Dedifferentiated amniotic fluid mesenchymal stem cell (primary cell): ENCODE results near the gene TSPAN18.
A peak's percentile ranks its signal among the peaks of the same experiment; 100 is the strongest.

Experiments used
- DNase-seq: peaks from one replicate; pipeline ENCODE4 v3.0.0-alpha.2; 2016; ENCODE audit errors: extremely low spot score

TSPAN18 gene

DNA sequence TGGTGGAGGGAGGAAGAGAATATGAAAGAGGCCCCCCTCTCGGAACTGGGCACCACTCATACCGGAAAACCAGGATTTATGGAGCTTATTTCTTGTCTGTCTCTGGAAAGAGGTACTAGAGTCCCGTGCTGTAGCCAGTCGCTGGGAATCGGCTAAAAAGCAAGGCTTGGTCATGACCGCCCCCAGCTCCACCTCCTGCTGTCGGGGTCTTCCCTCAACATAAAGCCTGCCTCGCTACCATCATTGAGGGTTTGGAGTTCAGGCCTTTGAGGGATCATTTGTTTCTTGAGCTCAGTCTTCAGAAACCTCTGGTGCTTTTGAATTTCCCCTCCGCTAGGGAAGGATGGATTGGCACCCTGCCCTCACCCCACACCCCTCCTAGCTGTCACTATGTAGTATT, 97.1 kb downstream of the TSPAN18 start:
- no peak for DNase-seq

DNA sequence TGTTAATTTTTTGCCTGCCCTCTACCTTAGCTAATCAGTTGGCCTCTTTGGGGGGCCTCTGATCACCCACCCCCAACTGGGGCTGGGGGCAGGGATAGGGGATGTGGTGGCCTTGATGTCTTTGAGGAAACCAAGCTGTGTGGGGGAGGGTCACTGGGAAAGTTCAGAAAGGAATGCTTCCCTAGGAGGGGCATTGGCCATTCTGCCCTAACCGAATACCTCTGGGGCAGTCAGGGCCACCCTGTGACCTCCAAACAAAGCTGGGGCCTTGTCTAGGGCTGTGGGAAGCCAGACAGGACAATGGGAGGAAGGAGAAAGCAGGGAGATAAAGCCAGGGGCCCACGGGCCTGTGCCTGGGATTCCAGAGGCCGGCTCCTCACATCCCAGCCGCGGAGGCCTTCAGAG, 97.5 kb downstream of the TSPAN18 start:
- DNase-seq, result no peak

DNA sequence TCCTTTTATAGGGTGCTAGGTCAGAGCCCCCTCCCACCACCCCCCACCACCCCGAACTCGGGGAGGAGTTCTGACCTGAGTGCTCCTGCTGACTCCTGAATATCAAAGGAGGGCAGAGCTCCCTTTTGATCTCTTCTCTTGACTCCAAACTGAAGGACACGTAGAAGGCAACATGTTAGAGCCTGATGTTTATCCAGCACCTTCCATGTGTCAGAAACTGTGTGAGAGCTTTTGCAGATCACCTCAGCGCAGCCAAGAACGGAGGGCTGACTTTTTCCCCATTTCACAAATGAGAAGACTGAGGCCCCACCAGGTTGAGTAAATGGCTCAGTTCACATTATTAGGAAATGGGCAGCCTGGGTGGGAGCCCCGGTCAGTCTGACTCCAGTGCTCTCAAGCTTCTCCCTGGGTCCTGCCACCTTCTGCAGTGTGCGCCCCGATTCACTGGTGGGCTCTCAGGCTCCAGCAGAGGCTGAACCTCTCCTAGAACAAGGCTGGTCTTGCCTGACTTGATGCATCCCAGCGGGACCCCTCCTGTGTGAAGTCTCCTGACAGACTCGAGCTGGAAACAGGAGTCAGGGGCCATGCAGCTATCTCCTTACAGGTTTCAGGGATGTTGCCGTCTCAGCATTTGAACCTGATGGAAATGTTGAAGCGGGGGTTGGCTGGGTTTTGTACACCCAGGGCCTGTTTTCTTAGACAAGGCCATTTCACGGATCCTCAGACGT, 98.5 kb downstream of the TSPAN18 start:
- DNase-seq, result no peak

DNA sequence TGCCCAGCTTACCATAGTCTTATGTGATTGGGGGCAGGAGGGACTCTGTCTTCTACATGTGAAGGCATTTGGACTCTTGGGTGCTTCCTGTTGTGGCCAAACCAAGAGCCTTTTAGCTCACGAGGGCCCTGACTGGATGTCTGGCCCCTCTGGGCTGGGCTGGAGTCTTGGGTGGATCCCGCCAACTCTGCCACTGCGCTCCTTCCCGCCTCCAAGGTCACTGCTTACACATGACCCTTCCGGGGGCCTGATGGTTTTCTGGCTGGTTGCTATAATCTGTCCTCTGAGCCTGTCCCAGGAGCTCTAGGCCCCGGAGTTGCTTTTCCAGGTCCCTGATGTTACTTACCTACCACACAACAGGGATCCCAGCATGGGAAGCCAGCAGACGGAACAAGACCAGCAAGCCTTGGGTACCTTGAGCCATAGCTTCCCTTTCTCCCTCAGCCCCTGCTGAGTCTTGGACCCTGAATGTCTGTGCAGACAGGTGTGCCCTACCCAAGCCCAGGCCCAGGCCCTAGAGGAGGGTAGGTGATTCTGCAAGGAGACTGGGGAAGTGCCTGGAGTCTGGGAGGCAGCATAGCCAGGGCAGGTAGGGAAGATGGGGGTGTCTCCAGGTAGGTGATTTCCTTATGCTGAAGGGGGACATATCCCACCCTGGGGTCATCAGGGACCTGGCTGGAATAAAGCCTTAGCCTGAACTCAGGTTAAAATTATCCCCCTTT, 100.3 kb downstream of the TSPAN18 start:
- DNase-seq, result no peak

DNA sequence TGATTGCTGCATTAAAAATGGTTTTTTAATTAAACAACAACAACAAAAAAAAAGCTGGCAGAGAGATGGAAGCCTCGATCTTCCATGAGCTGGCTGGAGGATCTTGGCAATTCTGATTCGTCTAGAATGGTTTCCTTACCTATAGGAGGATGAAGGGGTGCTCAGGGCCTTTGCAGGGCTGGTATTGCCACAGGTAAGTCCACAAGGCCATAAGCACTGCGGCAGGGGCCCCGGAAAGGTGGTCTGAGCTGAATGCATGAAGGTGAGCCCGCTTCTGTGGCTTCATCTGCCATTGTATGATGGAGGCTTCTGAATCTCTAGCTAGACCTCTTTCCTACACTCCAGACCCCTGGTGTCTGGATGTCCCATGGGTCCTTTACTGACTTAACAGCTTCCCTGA, 101.5 kb downstream of the TSPAN18 start:
- no peak for DNase-seq

DNA sequence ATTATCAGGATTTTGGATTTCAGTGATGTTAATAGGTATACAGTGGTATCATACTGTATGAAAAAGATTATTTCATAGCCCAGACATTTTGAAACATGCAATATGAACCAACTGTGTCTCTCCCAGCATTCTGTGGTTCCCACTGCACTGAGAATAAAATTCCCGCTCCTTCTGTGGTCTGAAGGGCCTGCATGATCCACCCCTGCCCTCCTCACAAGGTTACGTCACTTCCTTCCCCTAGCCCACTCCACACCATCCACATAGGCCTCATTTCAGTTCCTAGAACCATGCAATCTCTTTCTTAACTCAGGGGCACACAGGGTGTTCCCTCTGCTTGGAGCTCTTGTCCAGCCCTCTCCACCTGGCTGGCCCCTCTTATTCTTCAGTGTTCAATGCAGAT, 103.1 kb downstream of the TSPAN18 start:
- no peak for DNase-seq

DNA sequence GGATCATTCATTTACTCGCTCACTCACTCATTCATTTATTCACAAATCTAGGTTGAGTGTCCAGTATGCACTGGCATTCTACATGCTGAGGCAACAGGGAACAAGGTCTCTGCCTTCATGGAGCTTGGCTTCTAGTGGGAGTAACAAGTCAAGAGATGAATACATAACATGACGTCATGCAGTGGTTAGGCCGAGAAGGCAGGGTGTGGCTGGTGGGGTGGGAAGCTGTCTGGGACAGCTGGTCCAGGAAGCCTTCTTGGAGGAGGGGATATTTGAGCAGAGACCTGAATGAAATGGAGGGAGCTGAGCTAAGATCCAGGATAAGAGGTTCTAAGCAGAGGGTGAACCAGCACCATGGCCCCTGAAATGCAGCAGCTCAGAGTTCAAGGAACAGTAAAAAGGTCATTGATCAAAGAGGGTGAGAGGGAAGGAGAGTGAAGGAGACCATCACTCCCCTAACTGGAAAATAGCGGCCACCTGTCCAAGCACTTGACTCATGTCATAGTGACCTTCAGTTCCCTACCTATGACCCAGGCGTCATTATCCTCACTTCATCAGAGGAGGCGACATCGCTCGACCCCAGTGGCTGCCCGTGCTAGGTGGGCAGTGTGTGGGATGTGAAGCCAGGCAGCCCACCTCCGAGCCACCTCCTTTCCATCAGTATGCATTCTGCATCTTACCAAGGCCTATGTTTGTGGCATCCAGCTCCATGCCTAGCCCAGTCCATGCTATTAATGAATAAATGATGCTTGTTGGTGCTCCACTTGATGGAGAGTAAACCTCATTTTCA, 105.0 kb downstream of the TSPAN18 start:
- no peak for DNase-seq

DNA sequence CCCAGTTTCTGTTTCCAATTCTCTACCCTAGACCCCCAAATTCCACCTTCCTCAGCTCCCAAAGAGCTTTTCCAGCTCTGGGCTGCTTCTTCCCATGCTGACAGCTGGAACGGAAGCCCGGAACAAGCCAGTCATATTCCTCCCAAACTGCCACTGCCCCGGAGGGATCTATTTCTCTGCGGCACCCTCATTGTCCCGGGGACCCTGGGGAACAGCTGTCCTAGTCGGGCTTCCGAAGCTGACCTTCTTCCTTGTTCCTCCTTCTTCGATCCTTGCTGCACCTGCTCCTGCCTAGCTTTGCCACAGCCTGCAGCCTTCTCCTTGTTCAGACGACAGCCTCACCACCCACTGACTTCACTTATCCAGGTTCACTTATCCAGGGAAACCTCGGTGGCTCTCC, 105.7 kb downstream of the TSPAN18 start:
- DNase-seq, result no peak

DNA sequence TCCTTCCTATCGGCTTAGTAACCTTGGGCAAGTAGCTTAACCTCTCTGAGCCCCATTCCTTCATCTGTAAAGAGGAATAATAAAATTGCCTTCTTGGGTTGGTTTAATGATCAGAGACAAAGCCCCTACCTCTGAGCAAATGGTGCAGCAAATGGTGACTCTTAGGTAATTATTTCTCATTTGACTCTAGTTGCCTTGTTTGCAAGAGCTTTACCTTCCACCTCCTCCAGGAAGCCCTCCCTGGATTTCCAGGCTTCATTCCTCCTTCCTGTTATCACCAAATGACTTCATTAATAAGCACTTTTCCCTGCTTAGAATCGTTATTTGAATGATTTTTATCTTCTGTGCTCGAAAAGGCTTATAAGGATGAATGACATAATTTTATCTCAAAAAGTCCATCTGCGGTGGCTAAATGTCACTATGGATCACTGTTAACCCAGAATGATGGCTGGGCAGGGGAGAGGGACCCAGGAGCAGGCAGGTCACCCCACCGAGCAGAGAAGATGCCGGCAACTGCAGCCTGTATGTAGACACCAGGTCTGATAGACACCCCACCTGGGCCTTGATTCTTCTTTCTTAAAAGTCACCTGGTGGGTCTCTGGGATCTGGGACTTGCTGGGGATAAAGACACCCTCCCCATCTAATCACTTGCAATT, 106.6 kb downstream of the TSPAN18 start:
- no peak for DNase-seq

DNA sequence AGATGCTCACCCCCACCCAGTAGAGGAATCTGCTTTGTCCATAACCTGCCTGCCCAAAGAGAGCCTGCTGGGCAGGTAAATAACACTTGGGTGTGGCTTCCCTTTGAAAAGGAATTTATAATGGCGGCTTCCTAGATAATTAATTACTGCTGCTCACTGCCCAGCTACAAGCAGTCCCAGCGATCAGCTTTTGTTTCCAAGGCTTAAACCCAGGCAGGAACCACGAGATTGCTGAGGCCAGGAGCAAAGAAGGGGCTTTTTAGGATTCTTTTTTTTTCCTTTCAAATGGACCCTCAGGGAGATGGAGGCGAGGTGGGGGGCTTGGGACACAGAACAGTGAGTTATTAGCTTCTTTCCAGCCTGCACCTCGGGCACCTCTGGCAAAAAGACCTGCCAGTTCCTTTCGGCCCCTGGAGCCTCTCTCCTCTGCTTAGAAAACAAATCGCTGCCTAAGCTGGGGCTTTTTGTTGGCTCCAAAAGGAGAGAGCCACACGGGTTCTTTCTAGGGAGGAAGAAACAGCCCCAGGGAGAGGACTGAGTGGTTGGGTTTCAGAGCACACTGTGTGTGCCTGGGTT, 107.2 kb downstream of the TSPAN18 start:
- no peak for DNase-seq

DNA sequence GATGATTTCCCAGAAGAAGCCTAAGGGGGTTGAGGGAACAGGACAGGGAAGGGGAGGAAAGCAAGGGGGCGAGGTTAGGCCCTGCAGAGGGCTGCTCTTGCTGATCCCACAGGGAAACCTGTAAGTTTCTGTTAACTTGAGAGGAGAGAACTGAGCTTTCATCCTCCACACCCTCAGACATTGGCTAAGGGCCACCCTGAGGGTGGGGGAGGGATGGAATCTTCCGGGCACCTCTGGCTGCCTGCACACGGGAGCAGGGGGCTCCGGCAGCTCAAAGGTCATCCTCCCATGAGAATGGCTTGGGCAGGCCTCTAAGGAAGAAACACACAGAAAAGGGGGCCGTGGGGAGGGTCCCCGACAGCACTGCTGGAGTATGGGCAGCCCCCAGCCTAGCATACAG, 108.1 kb downstream of the TSPAN18 start:
- no peak for DNase-seq

DNA sequence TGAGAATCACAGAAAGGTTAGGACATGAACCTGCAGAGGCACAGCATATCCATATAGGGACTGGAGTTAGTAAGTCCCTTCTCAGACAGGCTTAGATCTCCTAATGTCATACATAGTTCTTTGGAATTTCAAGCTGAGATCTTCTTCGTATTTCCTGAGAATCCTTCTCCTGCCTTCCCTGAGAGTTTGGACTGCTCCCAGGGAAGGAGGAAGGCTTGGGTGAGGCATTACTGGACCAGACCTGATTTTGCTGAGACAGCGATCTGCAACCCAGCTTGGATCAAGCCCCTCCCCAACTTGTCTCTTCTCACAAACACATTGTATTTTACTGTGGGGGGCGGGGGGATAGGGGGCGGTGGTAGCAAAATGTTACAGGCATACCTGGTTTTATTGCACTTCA, 108.5 kb downstream of the TSPAN18 start:
- no peak for DNase-seq

DNA sequence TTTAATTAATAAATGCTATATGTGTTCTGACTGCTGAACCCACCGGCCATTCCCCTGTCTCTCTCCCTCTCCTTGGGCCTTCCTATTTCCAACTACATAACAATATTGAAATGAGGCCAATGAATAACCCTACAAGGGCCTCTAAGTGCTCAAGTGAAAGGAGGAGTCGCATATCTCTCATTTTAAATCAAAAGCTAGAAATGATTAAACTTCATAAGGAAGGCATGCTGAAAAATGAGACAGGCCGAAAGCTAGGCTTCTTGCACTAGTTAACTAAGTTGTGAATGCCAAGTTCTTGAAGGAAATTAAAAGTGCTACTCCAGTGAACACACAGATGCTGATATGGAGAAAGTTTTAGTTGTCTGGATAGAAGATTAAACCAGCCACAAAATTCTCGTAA, 109.2 kb downstream of the TSPAN18 start:
- DNase-seq, result no peak

DNA sequence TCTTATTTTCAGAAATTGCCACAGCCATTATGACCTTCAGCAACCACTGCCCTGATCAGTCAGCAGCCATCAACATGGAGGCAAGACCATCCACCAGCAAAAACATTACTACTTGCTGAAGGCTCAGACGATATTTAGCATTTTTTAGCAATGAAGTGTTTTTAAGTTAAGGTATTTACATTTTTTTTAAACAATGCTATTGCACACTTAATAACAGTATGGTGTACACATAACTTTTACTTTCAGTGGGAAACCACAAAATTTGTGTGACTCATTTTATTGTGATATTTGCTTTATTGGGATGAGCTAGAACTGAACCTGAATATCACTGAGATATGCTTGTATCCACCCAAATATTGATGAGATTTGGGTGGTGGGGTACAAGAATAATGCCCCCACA, 110.9 kb downstream of the TSPAN18 start:
- no peak for DNase-seq

DNA sequence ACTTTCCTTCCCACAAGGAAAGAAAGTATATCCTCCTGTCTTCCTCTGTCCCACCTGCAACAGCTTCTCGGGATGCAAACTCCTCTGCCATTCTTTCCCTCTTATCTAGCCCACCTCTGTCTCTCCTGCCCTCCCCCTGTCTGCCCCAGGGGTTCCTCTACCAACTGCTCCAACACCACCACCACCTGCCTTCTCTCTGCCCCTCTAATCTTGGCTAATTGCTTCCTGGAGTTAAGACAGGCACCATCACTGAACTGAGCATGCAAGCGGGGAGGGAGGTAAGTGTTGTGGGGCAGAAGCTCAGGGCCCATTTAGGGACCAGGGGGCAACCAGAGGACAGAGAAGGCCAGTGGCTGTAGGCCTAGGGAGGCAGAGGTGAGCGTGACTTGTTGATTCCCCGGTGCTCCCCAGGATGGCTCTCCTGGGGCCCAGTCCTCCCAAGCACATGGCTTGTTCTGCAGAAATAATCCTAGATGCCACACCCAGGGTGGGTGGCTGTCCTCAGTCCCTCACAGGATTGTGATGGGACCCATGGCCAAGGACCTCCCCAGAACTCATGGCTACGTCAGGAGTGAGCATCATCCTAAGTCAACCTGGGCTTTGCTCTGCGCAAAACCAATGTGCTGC, 112.8 kb downstream of the TSPAN18 start:
- DNase-seq, result no peak

DNA sequence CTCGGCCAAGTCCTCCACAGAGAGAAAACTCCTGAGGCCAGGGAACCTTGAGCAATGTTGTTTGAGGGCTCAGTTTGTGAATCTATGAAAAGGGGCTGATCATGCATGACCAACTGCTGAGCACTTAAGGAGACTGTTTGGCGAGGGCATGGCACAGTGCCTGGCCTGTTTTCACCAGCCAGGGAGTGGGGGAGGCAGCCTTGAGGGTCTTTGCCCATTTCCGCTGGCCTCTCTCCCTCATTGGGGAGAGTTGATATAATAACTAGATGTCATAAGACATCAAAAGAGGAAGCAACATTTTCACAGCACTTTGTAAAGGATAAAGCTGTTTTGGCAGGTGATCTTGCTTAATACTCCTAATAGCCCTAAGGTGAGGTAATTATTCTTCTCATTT, 113.3 kb downstream of the TSPAN18 start:
- no peak for DNase-seq

DNA sequence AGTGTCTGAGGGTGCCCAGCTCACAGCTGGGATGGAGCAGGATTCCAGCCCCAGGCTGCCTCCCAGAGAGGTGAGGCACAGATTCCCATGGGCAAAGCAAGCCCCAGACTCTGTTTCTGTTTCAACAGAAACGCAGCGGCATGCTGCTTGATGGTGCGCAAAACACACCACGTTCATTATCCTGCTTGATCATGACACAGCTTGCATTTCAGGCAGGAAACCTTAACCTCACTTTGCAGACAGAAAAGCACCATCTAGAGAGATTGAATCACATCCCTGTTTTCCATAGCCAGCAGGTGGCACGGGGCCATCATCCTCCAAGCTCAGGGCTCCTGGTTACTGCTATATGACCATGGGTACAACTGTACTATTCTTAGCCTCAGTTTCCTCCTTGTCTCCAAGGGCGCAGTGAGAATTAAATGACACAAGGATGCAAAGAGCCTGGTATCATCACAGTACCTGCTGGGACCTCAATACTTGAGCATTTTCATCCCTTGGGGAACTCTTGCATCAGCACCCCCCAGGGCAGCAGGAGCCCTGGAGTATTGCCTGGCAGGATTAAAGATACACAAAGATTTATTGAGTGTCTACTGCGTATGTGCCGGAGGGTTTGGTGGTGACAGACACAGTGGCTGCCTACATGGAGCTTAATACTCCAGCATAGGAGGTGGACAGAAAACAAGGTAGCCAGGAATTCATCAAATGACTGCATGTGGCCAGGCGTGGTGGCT, 113.9 kb downstream of the TSPAN18 start:
- no peak for DNase-seq

DNA sequence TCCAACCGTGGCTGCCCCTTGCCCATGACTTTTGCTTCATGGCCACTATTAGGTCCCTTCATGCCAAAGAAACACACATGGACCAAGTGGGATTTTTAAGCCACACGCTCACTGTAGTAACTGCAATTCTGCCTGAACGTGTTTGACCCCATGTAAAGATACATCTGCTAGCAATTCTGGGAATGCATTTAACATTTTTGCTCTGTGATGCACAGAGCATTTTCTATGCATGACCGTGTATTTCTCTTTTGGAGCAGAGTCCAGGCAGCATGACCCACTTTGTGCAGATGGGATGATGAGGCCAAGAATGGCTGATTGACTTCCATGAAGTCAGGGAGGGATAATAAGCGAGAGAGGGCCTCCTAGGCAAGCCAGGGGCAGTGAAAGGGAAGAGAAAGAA, 115.5 kb downstream of the TSPAN18 start:
- DNase-seq, result peak; percentile 89

DNA sequence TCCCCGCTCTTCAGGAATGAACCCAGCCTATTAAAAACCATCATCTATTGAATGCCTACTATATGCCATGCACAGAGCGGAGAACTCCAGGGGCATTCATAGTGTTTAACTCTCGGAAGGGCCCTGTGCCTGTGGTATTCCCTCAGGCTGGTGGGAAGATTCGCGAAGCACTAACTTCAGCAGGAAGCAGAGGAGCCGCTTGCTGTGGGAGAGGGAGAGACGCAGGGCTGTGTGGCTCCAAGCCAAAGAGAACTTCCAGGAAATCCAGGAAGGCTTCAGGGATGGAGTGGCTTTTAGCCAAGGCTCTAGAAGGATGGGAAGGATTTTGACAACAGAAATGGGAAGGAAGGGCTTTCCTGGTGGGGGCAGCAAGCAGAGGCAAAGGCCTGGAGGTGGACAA, 120.1 kb downstream of the TSPAN18 start:
- DNase-seq, result no peak

DNA sequence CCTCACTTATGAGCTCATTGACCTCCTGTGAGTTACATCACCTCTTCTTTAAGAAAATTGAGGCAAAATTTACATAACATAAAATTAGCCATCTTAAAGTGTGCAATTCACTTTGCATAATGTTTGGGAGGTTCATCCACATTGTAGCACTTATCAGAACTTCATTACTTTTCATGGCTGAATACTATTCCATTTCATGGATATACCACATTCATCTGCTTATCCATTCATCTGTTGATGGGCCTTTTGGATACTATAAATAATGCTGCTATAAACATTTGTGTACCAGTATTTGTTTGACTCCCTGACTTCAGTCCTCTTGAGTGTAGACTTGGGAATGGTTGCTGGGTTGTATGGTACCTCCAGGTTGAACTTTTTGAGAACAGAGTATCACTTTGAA, 120.6 kb downstream of the TSPAN18 start:
- DNase-seq, result no peak
